GM18526 (cell line): ENCODE data around the gene CRYBG3.

Experiments used
- POLR2A ChIP-seq: IDR thresholded peaks from 3 replicates; pipeline ENCODE4 v1.6.1; 2011; ENCODE audit not compliant: insufficient read length; ENCODE audit errors: extremely low read depth

Gene CRYBG3

DNA sequence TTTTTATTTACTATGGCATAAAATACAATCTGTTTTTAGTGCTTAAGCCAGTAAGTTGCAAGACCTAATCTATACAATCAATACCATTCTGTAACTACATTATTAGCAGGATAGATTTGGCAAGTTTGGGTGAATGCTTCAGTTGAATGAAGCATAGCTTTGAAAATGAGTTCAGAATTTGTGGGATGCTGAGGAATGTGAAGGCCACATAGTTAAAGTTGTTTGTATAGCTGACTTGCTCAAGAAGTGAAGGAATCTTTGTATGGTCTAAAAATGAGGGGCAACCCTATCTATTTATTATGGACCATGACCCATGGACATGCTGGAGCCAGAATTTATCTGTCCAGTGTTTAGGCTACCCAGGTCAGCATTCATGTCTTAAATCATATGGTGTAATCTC lies 58.5 kb downstream of the CRYBG3 start:
- TF ChIP-seq POLR2A = no peak

DNA sequence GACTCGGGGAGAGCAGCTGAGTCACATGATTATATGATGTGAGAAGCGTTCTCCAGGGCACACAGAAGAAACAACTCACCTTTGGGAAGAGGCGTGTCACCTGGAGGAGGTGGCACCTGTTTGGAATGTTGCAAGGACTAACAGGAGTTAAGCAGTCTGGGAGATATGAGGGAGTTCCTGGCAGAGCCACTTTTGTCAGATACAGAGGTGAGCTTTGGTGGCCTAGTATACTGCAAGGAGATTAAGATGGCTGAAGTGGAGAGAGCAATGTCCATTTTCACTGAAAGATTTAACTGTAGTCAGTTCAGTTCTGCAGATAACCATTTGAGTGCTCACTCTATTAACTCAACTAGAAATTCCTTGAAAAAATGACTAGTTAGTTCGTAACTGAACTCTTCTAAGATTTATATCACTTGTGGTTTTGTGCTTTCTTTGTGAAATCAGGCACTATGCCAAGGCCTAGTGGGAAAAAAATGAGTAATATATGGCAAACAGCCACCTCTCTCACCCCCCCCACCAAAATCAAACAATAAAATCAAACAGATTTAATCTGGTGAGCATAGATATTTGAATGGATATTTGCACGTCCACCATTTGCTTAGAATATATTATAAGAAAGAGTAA lies 61.3 kb downstream of the CRYBG3 start:
- no peak for TF ChIP-seq POLR2A

GRCh38 chr3:97883736-97884135 lies 61.9 kb downstream of the CRYBG3 start:
- TF ChIP-seq POLR2A = no peak

GRCh38 chr3:97884586-97885123 lies 62.8 kb downstream of the CRYBG3 start:
- no peak for TF ChIP-seq POLR2A

DNA sequence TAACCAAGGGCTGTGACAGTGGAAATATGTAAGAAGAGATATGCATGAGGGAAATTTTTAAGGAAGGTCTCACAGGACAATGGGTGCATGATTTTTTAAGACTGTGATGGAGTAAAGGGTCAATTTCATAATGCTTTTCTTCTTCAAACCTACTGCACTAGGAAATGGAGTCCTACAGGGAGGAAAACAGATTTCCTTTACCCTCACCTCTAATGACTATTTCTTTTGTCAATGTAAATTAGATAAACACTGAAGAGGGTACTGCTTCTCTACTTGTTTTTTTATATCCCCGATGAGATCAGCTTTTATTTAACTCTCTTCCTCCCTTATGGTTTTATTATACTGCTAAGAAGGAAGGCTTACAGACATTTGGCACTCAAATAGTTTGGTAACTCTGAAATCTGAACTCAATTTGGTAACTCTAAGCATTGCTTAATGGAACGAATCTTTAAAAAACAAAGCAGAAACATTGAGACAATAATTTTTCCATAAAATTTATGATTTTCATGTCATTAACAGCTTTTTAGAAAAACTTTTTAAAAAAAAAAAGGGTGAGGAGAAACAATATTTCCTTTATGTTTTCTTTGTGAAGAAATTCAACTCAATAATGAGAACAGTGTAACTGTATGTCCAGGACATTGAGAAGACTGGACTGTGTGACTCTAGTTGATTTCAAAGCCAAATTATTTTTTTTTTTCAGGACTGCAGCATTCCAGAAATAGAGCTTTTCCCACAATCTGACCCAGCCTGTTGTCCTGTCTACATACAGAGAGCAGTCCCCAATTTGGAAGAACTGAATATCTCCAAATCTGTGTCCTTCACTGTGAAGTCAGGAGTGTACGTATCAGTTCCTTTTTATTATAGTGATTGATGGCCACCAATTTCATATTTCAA lies 64.4 kb downstream of the CRYBG3 start:
- no peak for TF ChIP-seq POLR2A

DNA sequence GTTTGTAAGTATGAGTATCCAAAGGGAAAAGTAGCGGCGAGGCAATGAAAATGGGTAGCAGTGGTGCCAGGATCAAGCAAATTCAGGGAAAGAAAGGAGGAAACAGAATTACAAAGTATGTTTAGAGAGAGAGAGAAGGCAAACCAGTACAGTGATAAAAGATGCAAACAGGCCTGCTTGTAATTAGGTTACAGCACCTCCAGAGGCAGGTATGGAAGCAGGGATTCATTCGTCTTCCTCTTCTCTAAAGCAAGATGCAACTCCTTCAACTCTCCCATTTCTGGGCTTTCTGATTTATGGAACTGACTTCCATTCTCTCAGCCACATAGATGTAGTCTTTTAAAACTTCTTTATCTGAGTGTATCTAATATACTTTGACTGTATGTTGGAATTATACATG lies 68.0 kb downstream of the CRYBG3 start:
- TF ChIP-seq POLR2A = no peak

- TF ChIP-seq POLR2A = no peak
These were observed 71.0 kb downstream of the CRYBG3 start for GRCh38 chr3:97892852-97893251.

DNA sequence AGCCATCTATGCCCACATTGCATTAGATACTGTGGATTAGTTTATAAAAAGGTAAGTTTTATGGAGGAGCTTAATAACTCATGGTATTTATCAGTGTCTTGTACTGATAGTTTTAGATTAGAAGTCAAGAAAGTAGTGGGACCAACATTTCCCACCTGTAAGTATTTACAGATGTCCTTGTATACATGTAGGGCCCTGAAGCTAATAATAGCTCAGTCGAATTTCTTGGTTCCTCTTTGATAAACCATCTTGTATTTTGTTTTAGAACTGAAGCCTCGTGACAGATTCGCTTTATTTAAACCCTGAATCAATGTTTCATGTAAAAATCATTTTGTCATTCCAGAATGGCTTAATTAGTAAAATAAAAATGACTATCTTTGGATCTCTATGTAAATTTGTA lies 73.4 kb downstream of the CRYBG3 start:
- TF ChIP-seq POLR2A = no peak

GRCh38 chr3:97896129-97896528 lies 74.3 kb downstream of the CRYBG3 start:
- no peak for TF ChIP-seq POLR2A

DNA sequence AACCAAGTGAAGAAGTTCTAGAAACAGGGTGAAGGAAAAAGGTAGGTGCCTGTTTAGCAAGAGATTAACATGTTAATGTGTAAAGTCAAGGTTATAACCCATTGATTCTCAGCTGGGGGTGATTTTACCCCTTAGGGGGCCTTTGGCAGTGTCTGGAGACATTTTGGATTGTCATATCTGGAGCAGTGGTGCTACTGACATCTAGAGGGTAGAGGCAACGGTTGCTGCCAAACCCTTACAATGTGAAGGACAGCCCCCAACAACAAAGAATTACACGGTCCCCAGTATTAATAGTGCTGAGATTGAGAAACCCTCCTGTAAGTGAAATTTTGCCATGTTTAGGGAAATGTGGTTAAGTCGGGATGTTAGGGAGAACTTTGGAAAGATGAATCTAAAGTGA lies 74.7 kb downstream of the CRYBG3 start:
- TF ChIP-seq POLR2A = no peak

GRCh38 chr3:97899331-97899730 lies 77.5 kb downstream of the CRYBG3 start:
- TF ChIP-seq POLR2A = no peak

DNA sequence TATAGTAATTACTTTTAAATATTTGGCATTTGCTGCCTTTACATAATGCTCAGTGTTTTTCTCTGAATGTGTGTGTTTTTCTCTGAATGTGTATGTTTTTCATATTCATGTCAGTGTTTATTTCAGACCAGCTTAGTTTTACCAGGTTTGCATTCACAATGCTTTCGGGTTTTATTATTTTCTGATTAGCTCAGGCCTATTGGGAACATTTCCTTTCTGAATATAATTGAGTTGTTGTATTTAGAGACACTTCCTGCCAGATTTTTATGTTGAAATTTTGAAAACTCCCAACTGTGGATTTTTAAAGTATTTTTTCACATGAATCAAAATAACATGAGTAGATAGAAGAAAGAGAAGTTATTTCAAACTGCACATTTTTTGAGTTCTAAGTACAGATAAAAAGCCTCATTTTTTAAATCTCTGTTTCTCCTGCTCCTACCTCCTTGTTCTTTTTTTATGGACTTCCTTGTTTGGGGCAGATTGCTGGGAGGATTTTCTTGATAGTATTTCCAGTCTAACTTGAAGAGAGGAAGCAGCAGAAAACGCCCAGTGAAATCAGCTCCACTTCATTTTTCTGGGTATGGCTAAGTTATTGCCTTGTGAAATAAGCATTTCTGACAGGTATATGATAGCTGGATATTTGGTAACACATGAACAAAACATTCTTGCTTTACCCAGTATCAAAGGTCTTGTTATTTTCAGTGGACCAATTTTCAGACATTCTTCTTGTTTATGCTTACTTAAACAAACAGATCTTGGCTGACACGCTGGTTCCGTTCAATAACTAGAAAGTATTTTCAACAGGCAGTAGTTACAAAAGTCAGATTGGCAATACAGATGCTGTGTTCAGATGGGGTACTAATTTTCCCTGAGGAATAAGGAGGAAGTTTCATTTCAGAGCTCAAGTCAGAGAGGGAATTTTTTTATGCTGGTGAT lies 79.8 kb downstream of the CRYBG3 start:
- TF ChIP-seq POLR2A = no peak

GRCh38 chr3:97910931-97911351 lies 89.1 kb downstream of the CRYBG3 start:
- no peak for TF ChIP-seq POLR2A

DNA sequence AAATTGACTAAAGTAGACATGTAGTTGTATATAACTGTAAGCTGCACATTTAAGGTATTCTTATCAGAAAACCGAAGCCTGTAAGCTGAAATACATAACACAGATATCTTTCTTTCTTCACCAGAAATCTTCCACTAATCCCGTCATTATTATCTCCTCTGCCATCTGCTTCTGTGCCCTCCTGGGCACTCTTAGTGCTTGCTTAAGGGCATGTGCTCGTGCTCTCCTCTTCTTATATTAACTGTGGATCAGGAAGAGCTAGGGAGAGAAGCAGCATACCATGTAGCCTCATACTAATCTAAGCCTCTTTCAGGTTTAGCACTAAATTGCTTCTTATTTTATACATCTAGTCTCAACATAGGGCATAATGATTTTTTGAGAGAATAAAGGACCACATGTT lies 89.6 kb downstream of the CRYBG3 start:
- TF ChIP-seq POLR2A = no peak

GRCh38 chr3:97914388-97914787 lies 92.6 kb downstream of the CRYBG3 start:
- TF ChIP-seq POLR2A = no peak
